ENCODE measurements around the gene FAM181A. TPM values are rescaled to one million over a fixed set of nuclear protein-coding genes. Genes with fewer than 3 reads are reported as not detected.

The FAM181A gene
- total RNA-seq, 1 experiment from 2014 or later, result not detected

DNA sequence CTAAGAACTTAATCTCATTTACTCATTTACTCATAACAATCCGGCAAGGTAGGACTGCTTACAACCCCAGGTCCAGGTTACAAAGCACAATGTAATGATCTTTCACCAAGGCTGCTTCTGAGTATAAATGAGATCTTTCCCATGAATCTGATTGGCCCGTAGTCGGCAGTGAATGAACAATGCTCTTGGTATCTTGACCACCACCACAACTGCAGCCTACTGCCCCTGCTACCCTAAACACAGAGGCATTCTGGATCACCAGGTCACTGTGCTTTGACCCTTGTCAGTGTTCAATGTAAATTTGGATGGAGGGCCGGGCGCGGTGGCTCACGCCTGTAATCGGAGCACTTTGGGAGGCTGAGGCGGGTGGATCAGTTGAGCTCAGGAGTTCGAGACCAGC lies 15.9 kb downstream of the FAM181A start:
- peak; percentile 48 for DNase-seq (ENCODE audit: low read depth)
- in situ Hi-C loops (cut with HindIII; ENCODE audit: low pct_unique_long_range_greater_than_20kb, low sequenced_read_pairs), result no loop called here

DNA sequence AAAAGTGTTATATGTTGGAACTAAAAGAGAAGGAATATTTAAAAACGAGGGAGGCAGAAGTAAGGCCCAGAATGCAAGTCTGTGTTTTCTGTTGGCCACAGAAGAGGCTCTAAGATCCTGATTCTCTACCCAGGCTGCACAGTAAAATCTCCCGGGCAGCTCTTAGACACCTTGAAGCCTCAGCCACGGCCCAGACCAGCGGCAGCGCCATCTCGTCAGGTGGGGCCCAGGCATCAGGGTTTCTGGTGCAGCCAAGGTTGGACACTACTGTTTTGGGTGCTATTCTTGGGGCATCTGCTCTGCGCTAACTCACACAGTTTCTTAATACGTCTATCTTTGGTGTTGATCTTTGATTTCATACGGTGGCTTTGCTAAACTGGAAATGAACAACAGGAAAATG lies 16.8 kb downstream of the FAM181A start:
- DNase-seq (ENCODE audit: low read depth), result no peak
- in situ Hi-C loops (cut with HindIII; ENCODE audit: low pct_unique_long_range_greater_than_20kb, low sequenced_read_pairs), result no loop called here

DNA sequence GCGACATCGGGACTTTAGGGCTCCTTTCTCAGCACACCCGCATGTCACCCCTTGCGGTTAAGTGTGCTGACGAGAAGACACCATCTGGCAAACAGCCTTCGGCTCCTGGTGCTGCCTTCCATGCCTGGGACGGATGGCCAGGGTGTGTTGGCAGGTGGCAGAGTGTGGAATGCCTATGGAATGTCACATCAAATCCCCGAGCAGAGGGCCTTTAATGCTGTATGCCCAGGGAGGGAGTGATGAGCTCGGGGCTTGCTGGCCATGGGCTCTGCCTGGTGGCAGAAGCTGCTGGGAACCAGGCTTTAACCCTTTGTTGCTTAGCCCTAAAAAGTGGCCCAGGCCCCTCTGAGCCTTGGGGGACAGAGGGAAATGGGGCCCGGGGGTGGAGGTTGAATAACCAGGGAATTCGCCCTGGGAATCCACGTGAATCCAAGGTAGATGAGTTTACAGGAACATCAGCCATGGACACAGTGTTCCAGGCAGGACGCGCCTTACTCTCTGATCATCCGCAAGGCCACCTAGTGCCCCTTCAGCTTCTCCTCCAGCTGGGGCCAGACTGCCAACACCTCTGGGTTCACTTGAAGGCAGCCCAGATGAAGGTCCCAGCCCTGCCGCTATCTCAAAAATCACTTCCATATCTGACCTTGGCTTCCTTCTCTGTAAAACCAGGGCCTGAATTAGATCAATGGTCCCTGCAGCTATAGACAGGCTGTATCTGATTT lies 17.4 kb downstream of the FAM181A start:
- in situ Hi-C loops (cut with HindIII; ENCODE audit: low pct_unique_long_range_greater_than_20kb, low sequenced_read_pairs), result no loop called here
- DNase-seq (ENCODE audit: low read depth), result no peak

DNA sequence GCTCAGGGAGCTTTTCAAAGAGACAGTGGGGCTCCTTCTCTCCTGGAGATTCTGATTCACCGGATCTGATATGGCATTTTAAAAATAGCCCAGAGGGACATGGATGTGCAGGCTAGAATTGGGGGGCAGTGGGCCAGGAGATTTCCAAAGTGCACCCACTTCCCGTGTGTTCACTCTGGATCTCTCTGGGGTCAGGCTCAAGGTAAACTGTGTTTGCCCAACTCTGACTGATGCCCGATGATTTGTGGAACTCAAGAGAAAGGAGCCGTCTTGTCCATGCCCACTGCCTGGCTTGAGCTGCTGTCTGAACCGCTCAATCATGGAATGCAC lies 17.9 kb downstream of the FAM181A start:
- DNase-seq (ENCODE audit: low read depth), result no peak
- in situ Hi-C loops (cut with HindIII; ENCODE audit: low pct_unique_long_range_greater_than_20kb, low sequenced_read_pairs), result no loop called here

DNA sequence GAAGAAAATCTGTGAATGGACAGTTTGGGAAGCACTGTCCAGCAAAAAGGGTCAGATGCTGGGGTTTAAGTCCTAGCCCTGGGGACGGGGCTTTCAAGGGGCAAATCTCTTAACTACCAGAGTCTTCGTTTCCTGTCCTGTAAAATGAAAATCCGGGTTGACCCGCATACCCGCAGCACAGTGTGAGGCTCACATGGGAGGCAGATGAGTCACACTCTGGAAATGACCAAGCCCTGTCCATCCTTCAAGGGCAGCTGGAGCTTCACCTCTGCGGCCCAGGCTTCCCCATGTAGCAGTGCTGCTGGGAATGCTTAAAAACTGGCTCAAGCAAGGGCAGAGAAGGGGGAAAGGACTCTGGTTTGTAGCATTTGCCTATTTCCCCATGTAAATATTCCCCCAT lies 19.0 kb downstream of the FAM181A start:
- in situ Hi-C loops (cut with HindIII; ENCODE audit: low pct_unique_long_range_greater_than_20kb, low sequenced_read_pairs), result no loop called here
- DNase-seq (ENCODE audit: low read depth), result no peak

DNA sequence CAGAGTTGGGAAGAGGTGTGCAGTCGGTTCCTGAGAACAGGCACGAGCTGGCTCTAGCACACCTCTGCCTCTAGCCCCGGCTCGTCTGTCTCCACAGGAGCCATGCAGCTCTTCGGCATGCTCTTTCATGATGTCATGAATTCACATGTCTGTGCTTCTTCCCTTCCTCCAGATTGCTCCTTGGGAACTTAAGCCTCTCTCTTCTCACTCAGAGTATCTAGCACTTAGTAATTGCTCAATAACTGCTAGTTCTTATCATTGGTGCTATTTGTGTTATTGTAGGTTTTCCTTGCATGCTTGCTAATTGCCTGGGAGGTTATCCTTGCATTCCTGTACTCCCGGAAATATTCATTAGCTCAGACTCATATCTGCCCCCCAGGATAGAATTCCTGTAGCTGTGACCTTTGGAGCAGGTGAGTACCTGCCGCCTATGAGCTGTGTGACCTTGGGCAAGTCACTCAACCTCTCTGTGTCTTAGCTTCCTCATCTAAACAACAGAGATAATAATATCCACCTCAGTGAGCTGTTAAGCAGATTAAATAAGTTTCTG lies 19.5 kb downstream of the FAM181A start:
- in situ Hi-C loops (cut with HindIII; ENCODE audit: low pct_unique_long_range_greater_than_20kb, low sequenced_read_pairs), result no loop called here
- no peak for DNase-seq (ENCODE audit: low read depth)

DNA sequence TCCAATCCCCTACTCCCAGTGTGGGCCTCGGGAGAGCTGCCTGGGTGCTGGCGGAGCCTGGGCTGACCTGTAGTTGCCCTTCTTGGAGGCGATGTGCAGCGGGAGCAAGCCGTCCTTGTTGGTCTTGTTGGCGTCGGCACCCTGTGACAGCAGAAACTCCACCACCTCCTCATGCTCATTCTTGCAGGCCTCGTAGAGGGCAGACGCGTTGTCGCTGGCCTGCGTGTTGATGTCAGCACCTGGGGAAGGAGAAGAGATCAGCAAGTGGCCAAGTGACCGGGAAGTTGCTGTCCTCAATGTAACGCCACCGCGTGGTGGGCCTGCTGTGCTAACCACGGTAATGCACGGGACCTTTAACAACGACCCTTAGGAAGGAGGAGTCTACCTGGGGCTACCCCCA lies 20.1 kb downstream of the FAM181A start:
- in situ Hi-C loops (cut with HindIII; ENCODE audit: low pct_unique_long_range_greater_than_20kb, low sequenced_read_pairs), result no loop called here
- DNase-seq (ENCODE audit: low read depth), result no peak

DNA sequence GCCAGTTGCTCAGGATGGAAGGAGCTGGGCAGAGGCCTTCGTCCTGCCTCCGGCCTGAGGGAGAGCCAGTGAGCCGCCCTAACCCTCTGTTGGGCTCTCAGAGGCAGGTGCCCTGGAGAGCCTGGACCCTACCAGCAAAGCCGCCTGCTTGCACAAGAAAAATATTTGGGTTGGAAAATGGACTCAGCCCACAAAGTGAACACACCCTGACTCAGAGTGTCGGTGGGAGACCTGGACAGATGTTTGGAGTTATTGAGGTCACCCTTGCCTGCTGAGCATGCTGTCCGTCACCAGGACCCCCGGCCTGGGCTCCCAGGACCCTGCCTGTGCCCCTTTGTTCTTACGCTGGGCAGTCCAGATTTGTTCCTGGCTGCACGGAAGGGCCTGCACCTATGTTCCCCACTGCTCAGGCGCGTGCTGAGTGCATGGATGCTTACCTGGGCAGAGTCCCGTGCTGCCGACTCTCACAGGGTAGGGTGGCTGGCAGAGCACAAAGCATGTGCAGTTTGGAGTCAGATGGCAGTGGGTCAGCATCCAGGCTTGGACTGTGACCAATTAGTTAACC lies 22.4 kb downstream of the FAM181A start:
- no peak for DNase-seq (ENCODE audit: low read depth)
- in situ Hi-C loops (cut with HindIII; ENCODE audit: low pct_unique_long_range_greater_than_20kb, low sequenced_read_pairs), result no loop called here

DNA sequence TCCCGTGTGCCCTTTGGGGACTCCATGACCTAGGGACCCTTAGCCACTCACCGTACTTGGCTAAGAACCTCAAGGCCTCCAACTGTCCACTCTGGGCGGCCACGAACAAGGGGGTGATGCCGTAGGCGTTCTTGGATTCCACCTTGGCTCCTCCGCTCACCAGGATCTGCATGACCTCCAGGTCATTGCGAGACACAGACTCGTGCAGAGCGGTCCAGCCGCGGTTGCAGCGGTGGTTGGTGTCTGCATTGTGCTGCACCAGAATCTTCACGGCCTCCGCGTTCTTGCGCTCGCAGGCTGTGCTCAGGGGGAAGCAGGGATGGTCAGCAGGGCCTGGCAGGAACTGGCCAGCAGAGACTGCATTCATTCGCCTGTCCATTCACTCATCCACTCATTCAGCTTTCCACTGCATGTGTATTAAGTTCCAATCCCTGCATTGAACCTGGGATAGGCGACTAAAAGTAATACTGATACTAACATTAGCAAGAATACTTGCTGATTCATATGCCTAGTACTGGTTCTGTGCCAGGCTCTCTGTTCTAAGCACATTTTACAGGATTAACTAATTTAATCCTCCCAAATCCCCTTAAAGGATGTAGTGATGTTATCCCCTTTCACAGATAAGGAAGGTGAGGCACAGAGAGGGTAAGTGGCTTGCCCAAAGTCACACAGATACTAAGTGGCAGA lies 23.9 kb downstream of the FAM181A start:
- no peak for DNase-seq (ENCODE audit: low read depth)
- in situ Hi-C loops (cut with HindIII; ENCODE audit: low pct_unique_long_range_greater_than_20kb, low sequenced_read_pairs), result no loop called here

DNA sequence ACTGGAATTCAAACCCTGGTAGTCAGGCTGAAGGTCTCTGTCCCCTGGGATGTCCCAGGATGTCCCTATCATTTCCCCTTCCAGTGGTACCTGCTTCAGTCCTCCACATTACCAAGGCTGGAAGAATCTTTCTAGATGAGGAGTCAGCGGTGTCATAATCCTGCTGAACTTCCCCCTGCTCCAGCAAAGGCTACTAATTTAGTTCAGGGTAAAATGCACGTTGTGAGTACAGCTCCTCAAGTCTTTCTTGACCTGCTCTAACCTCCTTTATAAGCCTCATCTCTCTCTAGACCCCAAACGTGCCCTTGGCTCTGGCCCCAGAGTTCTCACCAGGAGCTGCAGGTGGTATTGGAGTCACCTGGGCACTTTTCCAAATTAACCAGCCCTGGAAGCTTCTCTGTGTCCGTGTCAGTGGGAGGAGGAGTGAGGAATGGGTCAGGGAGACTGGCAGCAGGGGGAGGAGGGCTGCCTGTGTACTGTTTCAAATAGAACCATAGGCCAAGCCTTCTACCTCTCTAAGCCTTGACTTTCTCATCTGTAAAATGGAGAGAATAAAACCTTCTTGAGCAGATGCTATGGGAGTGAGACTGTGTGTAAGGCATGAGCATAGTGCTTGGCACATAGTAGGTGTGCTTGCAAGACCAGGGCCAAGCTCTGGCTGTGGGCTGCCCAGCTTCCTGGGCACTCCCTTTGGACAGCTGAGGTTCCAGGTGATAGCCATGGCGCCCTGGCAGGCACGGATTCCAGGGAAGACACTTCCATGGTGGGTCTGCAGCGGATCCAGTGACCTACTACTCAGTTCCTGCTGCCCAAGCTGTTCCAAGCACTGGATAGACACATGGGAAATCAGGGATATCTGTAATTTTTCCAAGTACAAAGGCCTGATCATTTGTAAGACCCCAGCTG lies 24.7 kb downstream of the FAM181A start:
- in situ Hi-C loops (cut with HindIII; ENCODE audit: low pct_unique_long_range_greater_than_20kb, low sequenced_read_pairs), result no loop called here
- no peak for DNase-seq (ENCODE audit: low read depth)

DNA sequence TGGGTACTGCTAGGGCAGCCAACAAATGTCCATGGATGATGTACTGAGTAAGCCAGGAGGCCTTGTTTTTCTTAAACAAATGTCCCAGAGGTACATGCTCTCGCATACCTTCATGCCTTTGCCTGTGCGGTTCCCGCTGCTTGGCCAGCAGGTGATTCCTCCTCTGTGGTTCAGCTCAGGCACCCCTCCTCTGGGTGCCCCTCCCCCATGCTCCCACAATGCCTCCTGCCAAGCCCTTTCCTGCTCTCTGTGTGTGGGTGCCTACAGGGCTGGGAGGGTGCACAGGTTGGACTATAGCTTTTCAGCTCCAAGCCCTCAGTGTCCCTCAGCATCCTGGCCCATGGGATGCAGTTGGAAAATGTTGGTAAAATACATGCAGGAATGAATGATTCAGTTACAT lies 25.7 kb downstream of the FAM181A start:
- no peak for DNase-seq (ENCODE audit: low read depth)
- in situ Hi-C loops (cut with HindIII; ENCODE audit: low pct_unique_long_range_greater_than_20kb, low sequenced_read_pairs), result no loop called here

DNA sequence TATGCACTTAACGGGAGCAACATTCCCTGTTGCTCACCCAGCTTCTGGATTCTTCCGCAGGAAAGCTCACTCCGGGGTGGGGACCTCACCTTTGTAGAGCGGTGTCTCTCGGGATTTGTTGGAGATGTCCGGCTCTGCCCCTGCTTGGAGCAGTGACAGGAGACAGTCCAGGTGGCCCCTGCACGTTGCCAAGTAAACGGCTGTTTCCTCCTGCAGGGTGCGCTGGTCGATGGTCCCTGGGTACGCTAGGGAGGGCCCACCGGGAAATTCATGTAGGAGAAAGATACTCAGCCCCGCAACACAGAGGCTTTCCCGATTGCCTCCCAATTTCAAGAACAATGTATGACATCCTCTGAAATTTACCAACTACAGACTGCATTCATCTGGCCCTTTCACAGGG lies 26.1 kb downstream of the FAM181A start:
- DNase-seq (ENCODE audit: low read depth), result no peak
- in situ Hi-C loops (cut with HindIII; ENCODE audit: low pct_unique_long_range_greater_than_20kb, low sequenced_read_pairs), result no loop called here

DNA sequence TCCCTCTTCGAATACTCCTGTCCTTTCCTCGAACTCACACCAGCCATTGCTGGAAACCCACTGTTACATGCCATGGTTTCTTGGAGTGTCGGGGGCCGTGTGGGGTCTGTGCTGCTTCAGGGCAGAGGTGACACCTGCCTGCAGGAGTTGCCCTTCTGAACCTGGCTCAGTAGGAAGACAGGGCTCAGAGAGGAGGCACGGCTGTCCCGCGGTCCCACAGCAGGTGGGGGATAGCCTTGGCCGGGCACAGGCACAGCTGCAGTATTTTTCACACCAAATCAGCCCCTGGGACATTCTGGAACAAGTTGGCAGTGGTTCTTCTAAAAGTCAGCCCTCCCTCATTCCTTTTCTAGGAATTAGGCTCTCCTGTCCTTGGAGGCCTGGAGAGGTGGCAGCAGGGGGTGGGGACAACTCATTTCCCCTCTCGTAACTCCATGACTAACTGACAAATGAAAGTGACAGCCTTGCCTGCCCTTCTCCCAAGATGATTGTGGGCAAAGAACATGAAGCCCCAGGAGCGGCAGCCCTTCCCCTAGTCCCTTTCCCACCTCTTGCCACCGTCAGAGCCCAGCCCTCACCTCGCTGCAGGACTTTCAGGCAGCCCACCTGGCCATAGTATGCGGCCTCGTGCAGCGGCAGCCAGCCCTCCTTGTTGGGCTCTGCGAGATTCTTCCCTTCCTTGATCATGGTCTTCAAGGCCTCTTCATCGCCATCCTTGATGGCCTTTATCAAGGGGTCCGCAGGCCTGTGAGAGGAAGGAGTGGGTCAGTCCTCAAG lies 26.8 kb downstream of the FAM181A start:
- DNase-seq (ENCODE audit: low read depth), result no peak
- in situ Hi-C loops (cut with HindIII; ENCODE audit: low pct_unique_long_range_greater_than_20kb, low sequenced_read_pairs), result no loop called here

DNA sequence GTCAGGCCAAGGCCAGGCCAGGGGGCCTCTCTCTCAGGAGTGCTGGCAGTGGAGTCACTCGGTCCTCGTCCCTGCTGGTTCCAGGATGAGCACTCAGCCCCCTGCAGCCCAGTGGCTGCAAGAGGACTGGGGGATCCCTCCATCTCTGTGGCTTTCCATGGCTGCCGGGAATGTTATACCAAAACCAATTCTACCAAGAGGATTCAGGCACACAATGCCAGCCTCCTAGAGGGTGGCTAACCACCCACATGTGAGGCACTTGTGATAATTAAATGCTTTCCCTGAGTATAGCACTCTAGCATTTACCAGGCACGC lies 27.3 kb downstream of the FAM181A start:
- in situ Hi-C loops (cut with HindIII; ENCODE audit: low pct_unique_long_range_greater_than_20kb, low sequenced_read_pairs), result no loop called here
- no peak for DNase-seq (ENCODE audit: low read depth)

DNA sequence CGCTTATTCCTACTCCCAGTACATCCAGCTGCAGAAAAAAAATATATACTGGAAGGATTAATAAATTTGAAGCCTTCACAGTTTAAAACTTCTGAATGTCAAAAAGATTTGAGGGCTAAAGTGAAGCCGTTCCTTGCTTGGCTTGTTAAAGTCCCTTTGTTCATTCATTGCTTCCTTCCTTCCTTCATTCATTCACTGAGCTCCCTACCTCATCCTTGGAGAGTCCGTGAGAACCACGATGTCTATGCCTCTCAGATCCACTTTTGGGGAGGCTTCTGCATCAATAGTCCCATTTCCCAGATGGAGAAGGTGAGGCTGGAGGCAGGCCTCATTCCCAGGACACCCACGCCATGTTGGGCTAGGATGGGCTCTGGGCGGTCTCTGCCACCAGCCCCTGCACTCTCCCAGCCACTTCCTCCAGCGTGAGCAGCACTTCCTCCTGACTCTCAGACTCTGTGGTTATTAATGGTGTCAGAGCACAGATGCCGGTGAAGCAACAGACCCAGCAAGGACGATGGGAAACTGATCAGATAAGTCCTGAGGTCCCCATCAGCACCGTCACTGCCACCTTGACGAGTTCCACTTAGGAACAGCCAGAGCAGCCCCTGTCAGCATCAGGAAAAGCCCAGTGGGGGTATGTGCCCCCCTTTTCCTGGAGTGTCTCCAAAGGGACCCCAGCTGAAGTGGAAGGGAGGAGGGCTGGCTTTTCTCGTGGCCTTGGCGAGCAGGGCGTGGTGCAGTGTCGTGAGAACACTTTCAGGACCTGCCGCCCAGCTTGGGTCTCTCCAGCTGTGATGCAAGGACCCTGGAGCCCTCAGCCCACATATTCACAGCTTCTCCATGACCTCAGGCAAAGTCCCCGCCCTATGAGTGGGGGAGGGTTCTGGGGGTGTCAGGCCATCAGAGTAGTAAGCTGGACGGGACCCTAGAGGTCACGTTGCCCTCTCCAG lies 28.0 kb downstream of the FAM181A start:
- no peak for DNase-seq (ENCODE audit: low read depth)
- in situ Hi-C loops (cut with HindIII; ENCODE audit: low pct_unique_long_range_greater_than_20kb, low sequenced_read_pairs), result no loop called here

DNA sequence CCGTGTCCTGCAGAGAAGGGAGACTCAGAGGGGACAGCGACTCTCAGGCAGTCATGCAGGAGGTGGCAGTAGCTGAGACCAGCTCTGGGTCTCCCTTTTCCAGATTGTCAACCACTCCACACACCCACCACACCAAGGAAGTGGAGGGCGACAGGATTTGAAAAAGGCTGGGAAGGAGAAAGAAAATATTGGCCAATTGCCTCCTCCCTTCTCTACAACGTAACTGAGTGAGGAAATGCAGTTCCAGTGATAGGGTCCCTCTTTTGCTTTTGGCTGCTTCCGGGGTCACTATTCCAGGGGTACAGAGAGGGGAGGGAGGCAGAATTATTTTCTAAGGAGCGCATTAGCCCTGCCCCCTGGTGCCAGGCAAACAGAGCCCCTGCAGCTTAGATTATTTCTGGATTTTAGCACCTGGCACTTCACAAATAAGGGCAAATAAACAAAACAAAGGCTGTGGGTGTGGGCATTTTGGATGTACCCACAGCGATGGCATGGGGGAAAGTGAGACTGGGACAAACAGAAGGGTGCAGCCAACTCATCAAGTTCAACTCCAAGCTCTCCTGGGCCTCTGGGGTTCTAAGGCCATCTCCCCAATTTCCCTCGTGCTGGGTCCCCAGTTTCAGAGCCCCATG lies 28.8 kb downstream of the FAM181A start:
- in situ Hi-C loops (cut with HindIII; ENCODE audit: low pct_unique_long_range_greater_than_20kb, low sequenced_read_pairs), result no loop called here
- DNase-seq (ENCODE audit: low read depth), result no peak
